GM18951 (cell line): ENCODE results near the gene PRKCH.

ENCODE experiments used
- POLR2A ChIP-seq: IDR thresholded peaks from 4 replicates; pipeline ENCODE4 v1.6.1; 2011; ENCODE audit warnings: mild to moderate bottlenecking; ENCODE audit not compliant: insufficient read length, insufficient read depth; ENCODE audit errors: extremely low read depth
- in situ Hi-C: fragments of 300-500 bp; cut with MboI; formaldehyde crosslinking; loops from one replicate; pipeline ENCODE4 v1.12.0; 2022; ENCODE audit warnings: low sequenced_read_pairs, mixed read lengths, inconsistent platforms; ENCODE audit not compliant: unreplicated experiment

The PRKCH gene

GRCh38 chr14:61475316-61475715, 153.9 kb downstream of the PRKCH start:
- in situ Hi-C loops, result no loop called here
- TF ChIP-seq POLR2A, result no peak

DNA sequence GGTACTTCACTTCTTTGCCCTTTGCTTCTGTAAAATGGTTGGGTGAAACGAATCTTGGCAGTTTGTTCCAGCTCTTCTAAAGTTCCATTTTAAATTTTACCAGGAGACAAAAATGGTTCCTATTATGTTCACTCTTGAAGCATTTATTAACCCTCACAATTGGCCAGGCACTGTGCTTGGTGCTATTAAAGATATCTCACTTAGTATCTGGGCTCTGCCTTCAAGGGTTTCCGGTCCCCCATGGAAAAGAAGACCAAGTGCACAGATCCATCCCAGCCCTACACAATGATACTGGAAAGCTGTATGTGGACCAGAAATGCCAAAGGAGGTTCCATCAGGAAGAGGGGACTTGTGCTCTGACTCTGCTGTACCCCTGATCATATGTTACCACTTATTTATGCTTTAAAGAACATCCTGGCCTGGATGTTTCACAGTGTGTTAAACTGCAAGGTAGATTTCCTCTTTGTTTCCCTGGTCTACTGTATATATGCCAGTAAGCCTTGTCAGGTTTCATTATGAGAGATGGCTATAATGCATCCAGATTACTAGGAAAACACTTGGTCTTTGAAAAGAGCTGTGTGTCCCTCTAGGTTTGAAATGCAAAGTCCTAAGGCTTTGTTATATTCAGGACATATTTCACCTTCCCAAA, 154.8 kb downstream of the PRKCH start:
- in situ Hi-C loops, result no loop called here
- no peak for TF ChIP-seq POLR2A

DNA sequence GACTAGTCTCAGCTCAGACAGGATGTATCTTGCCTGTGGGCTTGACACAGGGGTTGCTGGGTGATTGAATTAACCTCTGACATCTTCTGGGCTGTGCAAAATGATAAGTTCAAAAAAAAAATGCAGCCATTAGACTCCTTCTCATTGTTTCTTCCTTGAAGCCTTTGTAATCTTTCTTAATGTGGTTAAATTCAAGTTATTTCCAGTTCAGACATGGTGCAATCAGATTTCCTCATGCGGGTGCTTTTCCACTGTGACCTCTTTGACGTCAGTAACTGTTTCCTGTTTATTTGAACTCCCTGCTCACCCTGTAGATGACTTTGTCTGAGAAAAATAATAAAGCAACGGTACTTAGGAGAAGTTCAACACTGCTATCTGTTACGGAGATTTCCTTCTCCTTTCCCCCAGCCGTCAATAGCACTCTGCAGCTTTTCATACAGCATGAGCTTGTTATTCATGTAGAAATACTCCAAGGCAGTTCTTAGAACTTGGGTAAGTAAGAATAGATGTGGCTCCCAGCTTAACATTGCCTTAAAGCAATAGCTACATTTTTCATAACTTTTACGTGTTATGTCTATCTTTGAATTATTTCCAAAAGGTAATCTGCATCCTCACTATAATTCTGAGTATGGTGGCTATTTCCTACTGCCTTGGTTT, 155.5 kb downstream of the PRKCH start:
- no peak for TF ChIP-seq POLR2A
- in situ Hi-C loops, result no loop called here

DNA sequence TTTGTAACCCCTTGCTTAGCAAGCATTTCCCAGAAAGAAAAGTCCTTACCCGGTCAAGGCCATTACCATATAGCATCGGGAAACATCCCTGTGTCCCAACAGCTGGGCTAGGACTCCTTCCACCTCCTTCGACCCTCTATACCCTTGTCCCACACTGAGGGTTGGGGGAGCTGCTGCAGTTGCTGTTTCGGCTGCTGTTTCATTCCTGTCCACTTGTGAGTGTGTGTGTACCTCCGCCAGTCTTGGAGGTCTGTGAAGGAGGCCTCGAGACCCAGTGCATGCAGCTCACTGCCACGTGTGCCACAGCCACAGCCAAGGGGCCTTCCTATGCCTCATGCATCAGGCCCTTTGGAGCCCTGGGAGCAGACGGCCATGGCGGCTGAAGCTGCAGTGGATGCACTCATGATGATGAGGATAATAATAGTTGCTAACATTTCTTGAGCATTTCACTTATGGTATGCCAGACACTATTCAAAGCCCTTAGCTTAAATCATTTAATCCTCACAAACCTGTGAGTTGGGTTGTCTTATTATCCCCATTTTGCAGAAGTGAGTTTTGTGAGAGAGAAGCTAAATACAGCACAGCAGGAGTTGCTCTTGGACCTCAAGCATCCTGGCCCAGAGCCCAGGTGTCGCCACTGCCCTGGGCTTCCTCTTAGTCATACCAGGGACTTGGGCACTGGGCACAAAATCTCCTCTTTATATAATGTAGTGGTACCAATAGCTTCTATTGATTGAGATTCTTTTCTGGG, 156.5 kb downstream of the PRKCH start:
- in situ Hi-C loops, result no loop called here
- TF ChIP-seq POLR2A, result no peak

- in situ Hi-C loops, result no loop called here
- no peak for TF ChIP-seq POLR2A
These were observed 157.6 kb downstream of the PRKCH start for GRCh38 chr14:61478971-61479473.

- no peak for TF ChIP-seq POLR2A
These were observed 158.5 kb downstream of the PRKCH start for GRCh38 chr14:61479746-61480502.

DNA sequence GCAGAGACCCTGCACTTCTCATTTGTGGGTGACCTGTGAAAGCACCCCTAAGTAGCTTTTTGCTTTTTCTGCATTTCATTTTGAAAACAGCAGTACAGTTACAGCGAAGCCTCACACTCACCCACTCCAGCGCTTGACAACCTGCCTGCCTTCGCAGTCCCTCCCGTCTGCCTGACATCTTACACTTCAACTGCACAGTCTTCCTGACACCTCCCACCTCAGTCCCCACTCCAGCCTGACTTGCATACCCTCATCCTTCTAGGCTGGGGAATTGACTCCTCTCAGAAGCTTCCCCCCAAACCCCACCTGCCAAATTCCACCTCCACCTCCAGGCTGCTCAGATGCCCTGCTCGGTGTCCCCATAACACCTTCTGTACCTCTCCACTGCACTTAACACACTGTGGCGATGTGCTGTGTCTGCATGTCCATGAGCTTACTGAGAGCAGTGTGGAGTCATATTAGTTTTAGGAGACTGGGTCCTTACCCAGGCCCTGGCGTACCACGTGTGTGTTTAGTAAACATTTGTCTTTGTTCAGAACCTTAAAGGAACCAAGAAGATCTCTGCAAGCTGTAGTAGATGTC, 159.4 kb downstream of the PRKCH start:
- no peak for TF ChIP-seq POLR2A
- in situ Hi-C loops, result no loop called here

More at GRCh38 chr14:61479746-61480502, 158.5 kb downstream of the PRKCH start:
- in situ Hi-C loops, result no loop called here

GRCh38 chr14:61481701-61482100, 160.3 kb downstream of the PRKCH start:
- TF ChIP-seq POLR2A, result no peak
- in situ Hi-C loops, result no loop called here

DNA sequence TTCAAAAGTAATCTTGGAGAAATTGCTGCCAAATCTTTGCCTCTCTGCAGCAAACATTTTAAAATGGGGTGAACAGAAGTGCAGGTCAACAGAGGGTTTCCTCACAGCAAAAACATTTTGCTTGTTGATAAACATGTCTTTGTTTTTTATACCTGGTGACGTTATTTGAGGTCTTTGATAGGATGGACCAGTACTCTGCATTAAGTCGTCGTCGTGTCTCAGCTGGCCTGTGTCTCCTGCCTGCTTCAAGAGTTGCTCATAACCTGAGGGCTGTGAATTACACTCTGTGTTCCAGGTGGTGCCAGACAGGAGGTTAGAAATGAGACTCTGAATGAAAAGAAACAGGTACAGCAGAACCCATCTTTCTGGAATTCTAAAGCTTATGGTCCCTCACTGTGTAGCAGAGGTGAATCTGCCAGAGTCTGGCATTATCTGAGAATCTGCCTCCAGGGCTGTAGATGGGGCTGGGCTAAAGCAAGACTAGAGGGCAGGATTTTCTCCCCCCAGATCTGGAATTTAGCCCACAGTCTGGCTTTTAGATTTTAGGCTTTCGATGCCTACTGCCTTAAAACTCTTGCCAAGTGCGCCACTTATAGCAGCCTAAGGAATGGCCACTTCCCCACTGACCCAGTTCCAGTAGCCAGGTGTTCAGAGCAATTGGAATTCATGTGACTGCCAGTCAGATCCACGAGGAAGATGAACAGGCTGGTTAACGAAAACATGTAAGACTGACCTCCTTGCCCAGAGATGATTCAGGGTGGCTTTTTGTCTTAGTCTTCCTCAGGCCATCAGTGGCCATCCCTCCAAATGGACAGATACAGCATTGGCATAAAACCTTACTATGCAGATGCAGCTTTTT, 161.2 kb downstream of the PRKCH start:
- in situ Hi-C loops, result no loop called here
- TF ChIP-seq POLR2A, result no peak

GRCh38 chr14:61483476-61483875, 162.1 kb downstream of the PRKCH start:
- TF ChIP-seq POLR2A, result no peak
- in situ Hi-C loops, result no loop called here

DNA sequence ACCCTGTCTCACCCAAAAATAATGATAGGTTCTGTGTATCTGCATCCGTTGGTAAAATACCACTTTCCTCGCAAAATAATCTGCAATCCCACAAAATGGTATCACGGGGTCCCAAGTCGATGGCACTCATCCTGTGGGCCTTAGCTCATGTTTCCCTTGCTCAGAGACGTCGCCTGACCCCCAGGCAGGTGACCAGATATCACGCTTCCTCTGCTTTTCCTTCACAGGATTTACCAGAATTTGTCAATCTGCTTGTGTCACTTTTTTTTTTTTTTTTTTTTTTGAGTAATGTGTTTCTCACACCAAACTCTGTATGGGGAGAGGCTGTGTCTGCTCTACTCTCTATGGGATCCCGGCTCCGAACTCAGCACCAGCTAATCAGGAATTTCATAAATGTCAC, 162.7 kb downstream of the PRKCH start:
- in situ Hi-C loops, result no loop called here
- TF ChIP-seq POLR2A, result no peak
